Measurements from ENCODE around the gene INPP5D. TPM values are rescaled to one million over a fixed set of nuclear protein-coding genes. Genes with fewer than 3 reads are reported as not detected.
"Not testable (repeated sequence)": the region's sequence is repeated elsewhere in the genome, so short reads cannot be mapped to it uniquely, and the experiment has no call there.

Gene INPP5D
- total RNA-seq, 1 experiment from 2014 or later, result 0.74 TPM

- CTCF ChIA-PET, result interaction anchor here (0.6 kb wide), 1 partner anchor 207 kb away, joined by 3 read pairs; no protein-coding TSS in a partner anchor
- H4K20me1 ChIP-seq (ENCODE audit: insufficient read depth), result no peaks in the 10 kb centered on the region
- no peak overlapping the region for H3K4me3 ChIP-seq
- H2AFZ ChIP-seq, result no peak overlapping the region
- no peak overlapping the region for H3K4me2 ChIP-seq
- no peaks in the 10 kb centered on the region for H3K9me3 ChIP-seq (ENCODE audit: insufficient read depth, low read depth)
- H3K36me3 ChIP-seq (ENCODE audit: low read depth), result no peaks in the 10 kb centered on the region
- H3K27ac ChIP-seq, result no peak overlapping the region
- POLR2A ChIA-PET (ENCODE audit: unreplicated experiment), result interaction anchor here (0.7 kb wide), 1 partner anchor 22 kb away, joined by 10 read pairs; no protein-coding TSS in a partner anchor
- no peaks in the 10 kb centered on the region for H3K9me2 ChIP-seq (ENCODE audit: insufficient read depth)
- no peaks in the 10 kb centered on the region for H3K27me3 ChIP-seq (ENCODE audit: insufficient read depth, low read depth)
- intact Hi-C loops (cut with micrococcal nuclease; ENCODE audit: unreplicated experiment), result no loop called here
- DNase-seq, result no peak
- no peaks in the 10 kb centered on the region for H3K79me2 ChIP-seq (ENCODE audit: low read depth)
- no peaks in the 10 kb centered on the region for H3K4me1 ChIP-seq (replicated peaks; ENCODE audit: insufficient read depth)
- TF ChIP-seq CTCF (conservative IDR thresholded peaks at IDR 0.05), result no peak
- no peak for TF ChIP-seq EZH2 (IDR thresholded peaks at IDR 0.05; ENCODE audit: low read depth)
- H3F3A ChIP-seq (ENCODE audit: insufficient read depth, low read depth), result no peaks in the 10 kb centered on the region
- BruUV-seq (replicated peaks), result no TSS peak
Measured at GRCh38 chr2:233186851-233187250, 126.7 kb downstream of the INPP5D start.

GRCh38 chr2:233189025-233189424, 128.9 kb downstream of the INPP5D start:
- ChIA-PET POLR2A (ENCODE audit: unreplicated experiment) (no interaction called here), CTCF (no interaction called here)
- H2AFZ ChIP-seq, result no peak overlapping the region
- H3K4me2 ChIP-seq, result no peak overlapping the region
- no peak overlapping the region for H3K27ac ChIP-seq
- no peaks in the 10 kb centered on the region for H3K4me1 ChIP-seq (replicated peaks; ENCODE audit: insufficient read depth)
- H3F3A ChIP-seq (ENCODE audit: insufficient read depth, low read depth), result no peaks in the 10 kb centered on the region
- no peaks in the 10 kb centered on the region for H3K9me2 ChIP-seq (ENCODE audit: insufficient read depth)
- H4K20me1 ChIP-seq (ENCODE audit: insufficient read depth), result no peaks in the 10 kb centered on the region
- H3K79me2 ChIP-seq (ENCODE audit: low read depth), result no peaks in the 10 kb centered on the region
- H3K4me3 ChIP-seq, result no peak overlapping the region
- TF ChIP-seq EZH2 (IDR thresholded peaks at IDR 0.05; ENCODE audit: low read depth) (no peak), CTCF (conservative IDR thresholded peaks at IDR 0.05) (no peak)
- no peaks in the 10 kb centered on the region for H3K9me3 ChIP-seq (ENCODE audit: insufficient read depth, low read depth)
- H3K36me3 ChIP-seq (ENCODE audit: low read depth), result no peaks in the 10 kb centered on the region
- H3K27me3 ChIP-seq (ENCODE audit: insufficient read depth, low read depth), result no peaks in the 10 kb centered on the region
- no TSS peak for BruUV-seq (replicated peaks)
- DNase-seq, result no peak
- intact Hi-C loops (cut with micrococcal nuclease; ENCODE audit: unreplicated experiment), result no loop called here

GRCh38 chr2:233191016-233191415, 130.9 kb downstream of the INPP5D start:
- H3K4me2 ChIP-seq; H3K27me3 ChIP-seq (ENCODE audit: insufficient read depth, low read depth); H3F3A ChIP-seq (ENCODE audit: insufficient read depth, low read depth); H3K9me2 ChIP-seq (ENCODE audit: insufficient read depth); H3K79me2 ChIP-seq (ENCODE audit: low read depth); DNase-seq; intact Hi-C loops (cut with micrococcal nuclease; ENCODE audit: unreplicated experiment); H3K36me3 ChIP-seq (ENCODE audit: low read depth); H3K27ac ChIP-seq; H2AFZ ChIP-seq; H3K9me3 ChIP-seq (ENCODE audit: insufficient read depth, low read depth); H3K4me1 ChIP-seq (replicated peaks; ENCODE audit: insufficient read depth); H4K20me1 ChIP-seq (ENCODE audit: insufficient read depth); CTCF ChIA-PET; H3K4me3 ChIP-seq; BruUV-seq (replicated peaks); POLR2A ChIA-PET (ENCODE audit: unreplicated experiment): not testable (repeated sequence)

GRCh38 chr2:233193738-233194137, 133.6 kb downstream of the INPP5D start:
- no peaks in the 10 kb centered on the region for H3K9me2 ChIP-seq (ENCODE audit: insufficient read depth)
- no peaks in the 10 kb centered on the region for H3K27me3 ChIP-seq (ENCODE audit: insufficient read depth, low read depth)
- TF ChIP-seq CTCF (conservative IDR thresholded peaks at IDR 0.05) (no peak), EZH2 (IDR thresholded peaks at IDR 0.05; ENCODE audit: low read depth) (no peak)
- no peak overlapping the region for H3K4me2 ChIP-seq
- BruUV-seq (replicated peaks), result no TSS peak
- intact Hi-C loops (cut with micrococcal nuclease; ENCODE audit: unreplicated experiment), result no loop called here
- ChIA-PET POLR2A (ENCODE audit: unreplicated experiment) (no interaction called here), CTCF (no interaction called here)
- no peaks in the 10 kb centered on the region for H3K36me3 ChIP-seq (ENCODE audit: low read depth)
- H4K20me1 ChIP-seq (ENCODE audit: insufficient read depth), result no peaks in the 10 kb centered on the region
- no peak overlapping the region for H2AFZ ChIP-seq
- H3F3A ChIP-seq (ENCODE audit: insufficient read depth, low read depth), result no peaks in the 10 kb centered on the region
- H3K4me1 ChIP-seq (replicated peaks; ENCODE audit: insufficient read depth), result no peaks in the 10 kb centered on the region
- no peak overlapping the region for H3K27ac ChIP-seq
- H3K9me3 ChIP-seq (ENCODE audit: insufficient read depth, low read depth), result no peaks in the 10 kb centered on the region
- H3K4me3 ChIP-seq, result no peak overlapping the region
- no peaks in the 10 kb centered on the region for H3K79me2 ChIP-seq (ENCODE audit: low read depth)
- DNase-seq, result no peak

All from PC-9 (cell line).